Ectodermal cell (in vitro differentiated cells): ENCODE data around the gene IRS1.

ENCODE experiments used
- H3K27ac ChIP-seq: 2 replicates; pipeline ENCODE4 v1.7.0; 2013; ENCODE audit warnings: mild to moderate bottlenecking, low read depth, low read length; ENCODE audit not compliant: insufficient read depth, poor library complexity, severe bottlenecking
- H3K27me3 ChIP-seq: 2 replicates; pipeline ENCODE4 v1.7.0; 2013; ENCODE audit warnings: mild to moderate bottlenecking, low read length; ENCODE audit not compliant: insufficient read depth, control insufficient read depth, poor library complexity, severe bottlenecking
- H3K36me3 ChIP-seq: one replicate; pipeline ENCODE4 v1.7.0; 2013; ENCODE audit warnings: low read length; ENCODE audit not compliant: control insufficient read depth, insufficient read depth
- H3K4me1 ChIP-seq: one replicate; pipeline ENCODE4 v1.7.0; 2013; ENCODE audit warnings: low read length; ENCODE audit not compliant: control insufficient read depth, insufficient read depth
- H3K4me3 ChIP-seq: 2 replicates; pipeline ENCODE4 v1.7.0; 2013; ENCODE audit warnings: low read depth, low read length, control low read depth; ENCODE audit not compliant: insufficient read depth
- H3K9me3 ChIP-seq: 2 replicates; pipeline ENCODE4 v1.7.0; 2013; ENCODE audit warnings: mild to moderate bottlenecking, low read length, moderate library complexity; ENCODE audit not compliant: control insufficient read depth
- whole genome bisulfite sequencing, 2 experiments: methylation state at CpG; one replicate each; pipeline ENCODE4 v1.1.7; 2013; ENCODE audit warnings: missing lambda C conversion rate in 2 of 2; 5-methylcytosine and 5-hydroxymethylcytosine counted together

Gene IRS1

DNA sequence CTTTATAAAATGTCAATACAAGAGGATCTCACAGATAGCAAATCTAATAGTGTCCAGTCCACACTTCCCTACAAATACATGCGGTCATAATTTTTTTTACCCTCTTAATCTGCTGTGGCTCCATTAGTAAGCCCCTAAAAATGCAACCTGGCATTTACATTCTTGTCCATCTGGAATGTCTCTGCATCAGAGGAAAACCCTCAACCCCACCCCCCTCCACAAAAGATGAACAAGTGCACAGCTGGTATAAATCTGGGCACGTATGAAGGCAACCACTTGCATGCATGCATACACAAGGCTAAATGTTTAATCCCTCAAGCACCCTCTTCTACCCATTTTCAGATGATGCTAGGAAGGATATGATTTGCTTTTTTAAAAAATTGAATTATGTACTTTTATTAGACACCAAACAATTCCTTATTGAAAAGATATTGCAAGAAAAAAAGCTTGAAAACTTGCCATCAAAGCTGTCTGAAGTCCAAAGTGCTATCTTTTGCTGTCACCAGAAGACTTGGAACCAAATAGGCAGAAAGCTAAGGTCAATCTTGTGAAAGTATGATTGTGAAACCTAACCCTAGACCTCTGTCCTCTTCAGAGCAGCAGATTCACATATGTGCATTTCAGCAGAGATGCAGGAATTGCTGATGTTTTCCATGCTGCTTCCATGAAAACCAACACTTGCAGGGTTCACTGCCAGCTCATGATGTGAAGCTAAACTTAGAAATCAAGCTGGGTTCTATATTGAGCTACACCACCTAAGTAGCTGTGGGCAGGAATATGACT, 39.0 kb downstream of the IRS1 start:
- Histone ChIP-seq H3K4me3 (no peak overlapping the region), H3K27ac (no peak overlapping the region)

DNA sequence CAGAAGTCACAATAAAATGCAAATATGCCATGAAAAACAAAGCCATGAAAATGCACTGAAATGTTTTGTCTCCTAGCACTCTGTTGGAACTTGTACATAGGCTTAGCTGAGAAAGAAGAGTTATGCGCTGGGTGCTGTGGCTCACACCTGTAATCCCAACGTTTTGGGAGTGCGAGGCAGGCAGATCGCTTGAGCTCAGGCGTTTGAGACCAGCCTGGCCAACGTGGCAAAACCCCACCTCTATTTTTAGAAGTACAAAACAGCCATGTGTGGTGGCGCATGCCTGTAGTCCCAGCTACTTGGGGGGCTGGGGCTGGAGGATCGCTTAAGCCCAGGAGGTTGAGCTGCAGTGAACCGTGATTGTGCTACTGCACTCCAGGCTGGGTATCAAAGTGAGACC, 39.9 kb downstream of the IRS1 start:
- H3K36me3 ChIP-seq, result no peaks in the 10 kb centered on the region
- 83% methylated on average over 9 of the region's 9 CpGs for WGBS, 2 experiments
- no peaks in the 10 kb centered on the region for H3K27me3 ChIP-seq
- no peak overlapping the region for H3K4me3 ChIP-seq
- H3K4me1 ChIP-seq, result no peaks in the 10 kb centered on the region
- no peaks in the 10 kb centered on the region for H3K9me3 ChIP-seq
- H3K27ac ChIP-seq, result no peak overlapping the region

More for the DNA sequence above, 39.0 kb downstream of the IRS1 start:
- WGBS, 2 experiments, result 93 to 98% methylated on average over 2 of the region's 2 CpGs
- Histone ChIP-seq H3K9me3 (no peaks in the 10 kb centered on the region), H3K4me1 (no peaks in the 10 kb centered on the region), H3K27me3 (no peaks in the 10 kb centered on the region), H3K36me3 (no peaks in the 10 kb centered on the region)

DNA sequence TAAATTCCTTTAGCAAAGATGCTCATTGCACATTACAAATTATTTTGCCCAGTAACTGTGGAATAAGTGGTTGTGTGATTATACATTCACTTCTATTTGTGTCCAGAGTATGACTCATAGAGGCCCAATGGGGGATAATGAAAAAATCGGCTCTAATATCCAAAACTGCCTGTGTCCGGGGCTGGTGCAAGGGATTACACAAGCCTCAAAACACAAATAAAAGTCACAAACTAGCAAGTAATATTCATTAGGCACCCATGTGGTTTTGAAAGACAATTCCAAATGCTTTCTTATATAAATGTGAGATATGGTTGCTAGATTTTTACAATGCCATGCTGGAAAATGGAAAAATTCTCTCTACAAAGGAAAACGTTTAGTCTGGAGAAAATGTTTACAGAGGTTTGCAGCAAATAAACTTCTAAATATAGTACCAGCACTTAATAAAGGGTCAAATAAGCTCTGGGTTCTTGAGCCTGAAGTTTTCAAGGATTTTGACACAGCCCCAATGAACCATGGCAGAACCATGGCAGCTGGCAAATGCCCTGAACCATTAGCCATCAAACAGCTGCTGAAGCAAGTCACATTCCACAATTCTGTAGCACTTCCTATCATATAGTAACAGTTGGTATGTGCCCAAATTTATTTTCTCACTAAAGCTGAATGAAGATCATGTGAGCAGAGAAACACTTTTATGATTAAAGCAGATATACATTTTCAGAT, 40.5 kb downstream of the IRS1 start:
- H3K4me3 ChIP-seq, result no peak overlapping the region
- no peak overlapping the region for H3K27ac ChIP-seq
- no peaks in the 10 kb centered on the region for H3K27me3 ChIP-seq
- no peaks in the 10 kb centered on the region for H3K9me3 ChIP-seq
- H3K4me1 ChIP-seq, result no peaks in the 10 kb centered on the region
- H3K36me3 ChIP-seq, result no peaks in the 10 kb centered on the region
- WGBS, 2 experiments, result 84 to 100% methylated on average over 2 to 3 of the region's 3 CpGs

DNA sequence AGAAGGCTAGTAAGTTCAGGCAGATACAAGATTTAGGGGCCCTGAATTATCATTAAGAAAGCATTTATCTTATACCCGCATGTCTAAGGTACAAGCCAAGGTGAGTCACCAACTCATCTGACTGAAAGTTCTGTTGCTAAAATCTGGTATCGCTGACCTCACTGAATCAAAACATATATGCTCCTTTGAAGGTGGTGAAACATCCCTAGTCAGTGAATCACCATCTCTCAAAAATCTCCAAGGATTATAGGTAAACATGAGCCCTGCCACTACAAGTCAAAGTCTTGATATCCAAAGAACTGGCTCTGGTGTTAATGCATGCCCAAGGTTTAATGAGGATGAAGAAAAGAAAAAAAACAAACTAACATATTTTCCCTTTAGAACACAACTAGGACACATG, 43.5 kb downstream of the IRS1 start:
- no peaks in the 10 kb centered on the region for H3K4me1 ChIP-seq
- no peaks in the 10 kb centered on the region for H3K36me3 ChIP-seq
- 94 to 98% methylated on average over 2 of the region's 2 CpGs for WGBS, 2 experiments
- no peak overlapping the region for H3K27ac ChIP-seq
- H3K4me3 ChIP-seq, result no peak overlapping the region
- no peaks in the 10 kb centered on the region for H3K27me3 ChIP-seq
- no peaks in the 10 kb centered on the region for H3K9me3 ChIP-seq

DNA sequence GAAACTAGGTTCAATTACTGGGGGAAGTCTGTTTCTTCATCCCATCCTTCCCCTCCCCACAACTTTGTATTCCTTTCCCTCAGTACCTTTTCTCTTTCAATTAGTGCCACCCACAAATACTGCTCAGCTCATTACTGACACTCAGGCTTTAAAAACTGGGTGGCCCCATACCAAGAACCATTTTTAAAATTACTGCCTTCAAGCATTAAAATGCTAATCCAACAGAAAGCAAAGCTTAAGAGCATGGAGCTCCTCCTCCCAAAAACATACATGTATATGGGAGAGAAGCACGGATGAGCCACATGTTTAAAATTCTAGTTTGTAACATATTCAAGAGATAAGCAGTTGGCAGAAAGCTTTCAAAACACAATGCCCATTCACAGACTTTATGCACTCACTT, 44.0 kb downstream of the IRS1 start:
- Histone ChIP-seq H3K4me3 (no peak overlapping the region), H3K9me3 (no peaks in the 10 kb centered on the region), H3K27me3 (no peaks in the 10 kb centered on the region), H3K27ac (no peak overlapping the region), H3K36me3 (no peaks in the 10 kb centered on the region), H3K4me1 (no peaks in the 10 kb centered on the region)
- WGBS, 2 experiments, result 88% methylated on average over 1 of the region's 1 CpG; no CpG with 5 or more reads in 1 of the 2 experiments

DNA sequence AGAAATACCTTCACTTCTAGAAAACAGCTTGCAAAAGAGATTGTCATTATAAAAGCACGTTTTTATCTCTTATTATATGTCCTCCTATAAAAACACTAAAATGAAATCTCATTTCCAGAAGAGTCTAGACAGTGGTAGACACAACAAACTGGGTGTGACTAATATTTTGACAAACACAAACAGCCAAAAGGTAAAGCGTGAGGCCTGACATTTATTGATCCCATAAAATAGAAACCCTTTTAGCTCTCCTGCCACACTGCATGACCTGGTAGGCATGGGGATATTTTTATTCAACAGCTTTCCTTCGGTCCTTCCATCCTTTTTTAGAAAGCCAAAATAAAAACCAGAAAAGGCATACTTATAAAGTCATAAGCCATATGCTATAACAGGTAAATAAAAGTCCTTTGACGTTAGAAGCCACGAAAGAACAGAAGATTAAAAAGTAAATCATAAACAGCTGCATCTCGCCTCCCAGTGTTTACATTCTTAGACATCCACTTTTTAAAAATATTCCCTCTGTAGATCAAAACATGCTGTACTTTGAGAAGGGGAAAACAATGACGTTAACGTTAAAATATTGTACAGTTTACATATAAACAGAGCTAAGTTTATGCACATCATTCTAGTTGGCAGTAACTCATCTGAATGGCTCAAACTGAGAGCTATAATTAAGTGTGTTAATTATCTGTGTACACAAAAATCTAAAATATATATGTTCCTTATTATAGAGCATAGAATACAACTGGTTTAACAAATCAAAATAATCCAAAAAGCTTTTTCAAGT, 44.6 kb downstream of the IRS1 start:
- no peaks in the 10 kb centered on the region for H3K9me3 ChIP-seq
- H3K4me3 ChIP-seq, result no peak overlapping the region
- H3K4me1 ChIP-seq, result no peaks in the 10 kb centered on the region
- no peak overlapping the region for H3K27ac ChIP-seq
- 91 to 99% methylated on average over 7 to 8 of the region's 8 CpGs for WGBS, 2 experiments
- H3K27me3 ChIP-seq, result no peaks in the 10 kb centered on the region
- no peaks in the 10 kb centered on the region for H3K36me3 ChIP-seq

DNA sequence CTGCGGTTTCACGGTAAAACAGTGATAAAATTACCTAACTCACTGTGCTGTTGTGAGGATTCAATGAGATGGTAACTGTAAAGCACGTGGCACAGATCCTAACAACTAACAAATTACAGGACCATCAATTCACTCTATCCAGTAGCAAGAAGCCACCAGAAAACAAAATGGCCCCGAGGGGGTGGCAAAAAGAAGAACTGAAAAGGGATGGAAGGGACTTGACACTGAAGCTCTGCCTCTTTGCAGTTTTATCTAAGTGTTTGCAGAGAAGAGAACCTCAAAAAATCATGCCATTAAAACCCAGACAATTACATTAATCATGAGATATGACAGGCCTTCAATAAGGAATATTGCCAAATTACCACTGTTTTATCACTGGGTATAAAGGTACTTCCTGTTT, 46.7 kb downstream of the IRS1 start:
- Histone ChIP-seq H3K27ac (no peak overlapping the region), H3K9me3 (no peaks in the 10 kb centered on the region), H3K4me1 (no peaks in the 10 kb centered on the region), H3K4me3 (no peak overlapping the region), H3K27me3 (no peaks in the 10 kb centered on the region), H3K36me3 (no peaks in the 10 kb centered on the region)
- 95 to 100% methylated on average over 2 to 4 of the region's 4 CpGs for WGBS, 2 experiments

DNA sequence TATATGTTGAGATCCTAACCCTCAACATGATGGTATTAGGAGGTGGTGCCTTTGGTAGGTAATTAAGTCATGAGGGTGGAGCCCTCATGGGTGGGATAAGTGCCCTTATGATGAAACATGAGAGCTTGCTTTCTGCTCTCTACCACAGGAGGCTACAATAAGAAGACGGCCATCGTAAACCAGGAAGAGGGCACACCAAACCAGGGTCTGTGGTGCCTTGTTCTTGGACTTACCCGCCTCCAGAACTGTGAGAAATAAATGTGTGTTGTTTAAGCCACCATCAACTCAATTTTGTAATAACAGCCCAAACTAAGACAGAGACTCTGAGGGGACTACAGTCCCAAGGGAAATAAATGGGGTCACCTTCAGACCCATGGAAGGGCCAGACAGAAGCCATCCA, 52.3 kb downstream of the IRS1 start:
- Histone ChIP-seq H3K27ac (no peak overlapping the region), H3K4me3 (no peak overlapping the region), H3K9me3 (no peaks in the 10 kb centered on the region), H3K4me1 (peaks cover 18% of the 10 kb centered on the region), H3K36me3 (peaks cover 4% of the 10 kb centered on the region), H3K27me3 (no peaks in the 10 kb centered on the region)
- 91 to 98% methylated on average over 3 of the region's 3 CpGs for WGBS, 2 experiments

DNA sequence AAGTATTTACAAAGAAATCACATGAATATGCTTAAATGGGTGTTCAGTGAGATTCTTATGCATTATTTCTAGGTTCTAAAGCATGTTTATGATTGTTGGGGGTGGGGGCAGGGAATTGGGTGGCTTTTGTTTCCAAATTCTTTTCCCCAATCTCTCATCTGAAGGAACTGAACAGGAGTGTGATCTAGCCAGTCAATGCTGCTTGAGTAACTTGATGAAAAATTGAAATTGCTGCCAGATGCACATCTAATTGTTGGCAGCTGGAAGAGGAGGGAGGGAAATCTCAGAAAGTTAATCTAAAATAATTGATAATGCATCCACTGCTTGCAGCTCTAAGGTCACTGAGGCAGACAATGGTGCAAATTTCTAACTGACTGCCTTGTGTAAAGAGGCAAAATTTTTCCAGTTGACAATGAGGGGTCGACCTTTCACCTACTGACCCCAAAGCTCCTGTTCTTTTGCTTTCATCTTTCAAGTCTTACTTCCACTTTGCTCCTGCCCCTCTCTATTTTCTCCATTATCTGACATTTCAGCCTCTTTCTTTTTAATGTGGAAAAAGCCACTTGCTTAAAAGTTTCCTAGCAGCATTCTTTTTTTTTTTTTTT, 53.3 kb downstream of the IRS1 start:
- H3K27ac ChIP-seq, result no peak overlapping the region
- H3K4me3 ChIP-seq, result no peak overlapping the region
- no peaks in the 10 kb centered on the region for H3K27me3 ChIP-seq
- no peaks in the 10 kb centered on the region for H3K9me3 ChIP-seq
- 78 to 92% methylated on average over 1 of the region's 1 CpG for WGBS, 2 experiments
- H3K36me3 ChIP-seq, result peaks cover 4% of the 10 kb centered on the region
- peaks cover 28% of the 10 kb centered on the region for H3K4me1 ChIP-seq

DNA sequence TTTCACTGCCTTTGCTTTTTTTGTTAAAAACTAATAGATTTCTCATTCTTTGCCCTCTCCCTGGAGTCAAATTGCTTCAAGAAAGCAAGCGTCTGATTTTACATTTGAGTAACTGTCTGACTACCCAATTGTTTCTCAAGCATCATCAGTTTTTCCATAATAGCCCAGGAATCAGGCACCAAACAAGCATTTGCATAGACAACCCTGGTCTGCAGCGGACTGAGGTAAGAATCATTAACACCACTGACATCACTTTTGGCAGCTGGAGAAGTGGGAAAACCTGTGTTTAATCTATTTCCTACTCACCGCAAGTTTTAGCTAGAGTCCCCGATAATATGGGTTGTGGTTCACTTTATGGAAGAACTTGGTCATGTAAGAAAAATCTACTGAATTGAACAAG, 55.7 kb downstream of the IRS1 start:
- Histone ChIP-seq H3K4me1 (peaks cover 46% of the 10 kb centered on the region), H3K9me3 (no peaks in the 10 kb centered on the region), H3K4me3 (no peak overlapping the region), H3K27ac (no peak overlapping the region), H3K36me3 (peaks cover 4% of the 10 kb centered on the region), H3K27me3 (no peaks in the 10 kb centered on the region)
- 90 to 92% methylated on average over 4 of the region's 4 CpGs for WGBS, 2 experiments
